B cell (primary cell): ENCODE results near the gene CMPK2. TPM values are rescaled to one million over a fixed set of nuclear protein-coding genes. Genes with fewer than 3 reads are reported as not detected.

ENCODE experiments used
- ATAC-seq: fragments of 200-7000 bp; cut with Tn5 transposase; one replicate; pipeline ENCODE4 v1.10.0; 2021; ENCODE audit warnings: low read depth, mild to moderate bottlenecking, moderate number of reproducible peaks, moderate library complexity
- CTCF ChIA-PET: fragments of 350-600 bp; sonication (Branson Sonifier 250); formaldehyde crosslinking; loops from one replicate; lab custom pipeline; 2021; ENCODE audit warnings: antibody characterized with exemption, inconsistent platforms; lab: Charles Lee
- POLR2A ChIA-PET: fragments of 350-600 bp; sonication (Branson Sonifier 250); formaldehyde crosslinking; loops from one replicate; lab custom pipeline; 2021; ENCODE audit warnings: antibody characterized with exemption; lab: Charles Lee
- DNase-seq: peaks from one replicate; pipeline ENCODE4 v3.0.0; 2013
- H2AFZ ChIP-seq: 2 replicates; pipeline ENCODE4 v1.6.1; 2012; ENCODE audit warnings: mild to moderate bottlenecking, low read depth, low read length; ENCODE audit not compliant: insufficient read depth, poor library complexity, severe bottlenecking
- H3K27ac ChIP-seq, 2 donors: 1 replicate in 1 of 2; 2 replicates in 1 of 2; pipeline ENCODE4 v1.5.1; 2012 to 2013; ENCODE audit warnings: low read length in 2 of 2, mild to moderate bottlenecking in 2 of 2, moderate library complexity in 1 of 2
- H3K27me3 ChIP-seq, 4 experiments: fragments of 200-600 bp in 1 of 4; sonication (generic) in 1 of 4; replicated peaks in 1 of 4; 1 replicate in 2 of 4; 2 replicates in 2 of 4; pipeline versions ENCODE4 v1.6.1 to v1.7.0; 2013 to 2016; ENCODE audit warnings: low read length in 3 of 4, mild to moderate bottlenecking in 2 of 4, mixed read lengths in 1 of 4, moderate library complexity in 1 of 4; ENCODE audit not compliant: insufficient read depth in 4 of 4, control insufficient read depth in 3 of 4; ENCODE audit errors: control extremely low read depth in 1 of 4
- H3K36me3 ChIP-seq, 2 experiments: replicated peaks in 1 of 2; 1 replicate in 1 of 2; 2 replicates in 1 of 2; pipeline versions ENCODE4 v1.6.1 to v1.7.1; 2013; ENCODE audit warnings: low read length in 1 of 2; ENCODE audit not compliant: insufficient read depth in 2 of 2, control insufficient read depth in 1 of 2; ENCODE audit errors: control extremely low read depth in 1 of 2, extremely low read depth in 1 of 2
- H3K4me1 ChIP-seq, 2 donors: fragments of 200-600 bp in 1 of 2; sonication (generic) in 1 of 2; 1 replicate in 1 of 2; 2 replicates in 1 of 2; pipeline versions ENCODE4 v1.5.1 to v1.6.1; 2013 to 2017; ENCODE audit warnings: low read length in 2 of 2; ENCODE audit not compliant: control insufficient read depth in 2 of 2, insufficient read depth in 2 of 2
- H3K4me2 ChIP-seq: replicated peaks from 2 replicates; pipeline ENCODE3; 2012; ENCODE audit warnings: mild to moderate bottlenecking, low read depth, low read length; ENCODE audit not compliant: poor library complexity, severe bottlenecking
- H3K4me3 ChIP-seq, 5 experiments: fragments of 200-600 bp in 1 of 5; sonication (generic) in 1 of 5; 1 replicate in 3 of 5; 2 replicates in 2 of 5; pipeline versions ENCODE4 v1.5.1 to v1.7.0; 2011 to 2016; ENCODE audit warnings: low read length in 4 of 5, mild to moderate bottlenecking in 4 of 5, low read depth in 2 of 5, control low read depth in 1 of 5, moderate library complexity in 1 of 5; ENCODE audit not compliant: insufficient read depth in 1 of 5; ENCODE audit errors: control extremely low read depth in 1 of 5, extremely low read depth in 1 of 5
- H3K79me2 ChIP-seq: fragments of 200-600 bp; sonication (generic); one replicate; pipeline ENCODE4 v1.6.0; 2016; ENCODE audit warnings: low read length; ENCODE audit not compliant: control insufficient read depth, insufficient read depth
- H3K9ac ChIP-seq: fragments of 200-600 bp; sonication (generic); 2 replicates; pipeline ENCODE4 v1.6.1; 2017; ENCODE audit warnings: mild to moderate bottlenecking, low read length, moderate library complexity
- H3K9me3 ChIP-seq, 3 donors: one replicate each; pipeline versions ENCODE4 v1.6.1 to v1.7.1; 2013; ENCODE audit warnings: low read length in 2 of 3; ENCODE audit not compliant: control insufficient read depth in 2 of 3, insufficient read depth in 1 of 3; ENCODE audit errors: control extremely low read depth in 1 of 3
- H4K20me1 ChIP-seq: 2 replicates; pipeline ENCODE4 v1.6.0; 2012; ENCODE audit warnings: mild to moderate bottlenecking, low read length; ENCODE audit not compliant: insufficient read depth, control insufficient read depth, poor library complexity, severe bottlenecking
- H3K27ac Mint-ChIP-seq: one replicate; pipeline ENCODE4 v1.8.0; 2021; ENCODE audit warnings: mixed read lengths
- H3K27me3 Mint-ChIP-seq: one replicate; pipeline ENCODE4 v1.8.0; 2021; ENCODE audit warnings: mixed read lengths
- H3K4me1 Mint-ChIP-seq: one replicate; pipeline ENCODE4 v1.8.0; 2021; ENCODE audit warnings: mixed read lengths
- H3K4me3 Mint-ChIP-seq: one replicate; pipeline ENCODE4 v1.8.0; 2021; ENCODE audit warnings: mixed read lengths
- H3K9me3 Mint-ChIP-seq: one replicate; pipeline ENCODE4 v1.8.0; 2022; ENCODE audit warnings: mixed read lengths; ENCODE audit not compliant: insufficient read depth
- CTCF ChIP-seq: fragments of 200-600 bp; IDR thresholded peaks from one replicate; pipeline ENCODE4 v1.8.0; 2022; ENCODE audit warnings: antibody characterized with exemption, mild to moderate bottlenecking
- EZH2 ChIP-seq: IDR thresholded peaks from 2 replicates; pipeline ENCODE4 v1.6.1; 2012; ENCODE audit warnings: borderline replicate concordance, low read depth, mild to moderate bottlenecking, moderate library complexity, low read length; ENCODE audit not compliant: insufficient read depth, poor library complexity, severe bottlenecking
- WGBS: methylation state at CpG from one replicate; pipeline ENCODE4 v1.1.5; 2013; ENCODE audit warnings: missing lambda C conversion rate; ENCODE audit not compliant: insufficient coverage; 5-methylcytosine and 5-hydroxymethylcytosine counted together
- intact Hi-C: fragments of 100-400 bp; cut with micrococcal nuclease; formaldehyde crosslinking; loops from one replicate; pipeline ENCODE4 v1.10.0; 2022
- polyA plus RNA-seq: library from polyadenylated mRNA; depleted of rRNA; stranded (reverse); fragments of >200 nt; gene quantifications from 2 replicates; pipeline ENCODE4 v1.2.3, GENCODE V29; 2012
- total RNA-seq, 2 donors: library from RNA; stranded (reverse); fragments of 120-200 nt in 1 of 2; gene quantifications; 1 replicate in 1 of 2; 2 replicates in 1 of 2; pipeline versions ENCODE4 v1.2.3 to v1.2.4, GENCODE V29; 2013 to 2022

The CMPK2 gene
- total and polyA plus RNA-seq, 2 donors (not counting 1 experiment from before 2014, with no cell fraction given): 1.2 to 2.9 TPM

DNA sequence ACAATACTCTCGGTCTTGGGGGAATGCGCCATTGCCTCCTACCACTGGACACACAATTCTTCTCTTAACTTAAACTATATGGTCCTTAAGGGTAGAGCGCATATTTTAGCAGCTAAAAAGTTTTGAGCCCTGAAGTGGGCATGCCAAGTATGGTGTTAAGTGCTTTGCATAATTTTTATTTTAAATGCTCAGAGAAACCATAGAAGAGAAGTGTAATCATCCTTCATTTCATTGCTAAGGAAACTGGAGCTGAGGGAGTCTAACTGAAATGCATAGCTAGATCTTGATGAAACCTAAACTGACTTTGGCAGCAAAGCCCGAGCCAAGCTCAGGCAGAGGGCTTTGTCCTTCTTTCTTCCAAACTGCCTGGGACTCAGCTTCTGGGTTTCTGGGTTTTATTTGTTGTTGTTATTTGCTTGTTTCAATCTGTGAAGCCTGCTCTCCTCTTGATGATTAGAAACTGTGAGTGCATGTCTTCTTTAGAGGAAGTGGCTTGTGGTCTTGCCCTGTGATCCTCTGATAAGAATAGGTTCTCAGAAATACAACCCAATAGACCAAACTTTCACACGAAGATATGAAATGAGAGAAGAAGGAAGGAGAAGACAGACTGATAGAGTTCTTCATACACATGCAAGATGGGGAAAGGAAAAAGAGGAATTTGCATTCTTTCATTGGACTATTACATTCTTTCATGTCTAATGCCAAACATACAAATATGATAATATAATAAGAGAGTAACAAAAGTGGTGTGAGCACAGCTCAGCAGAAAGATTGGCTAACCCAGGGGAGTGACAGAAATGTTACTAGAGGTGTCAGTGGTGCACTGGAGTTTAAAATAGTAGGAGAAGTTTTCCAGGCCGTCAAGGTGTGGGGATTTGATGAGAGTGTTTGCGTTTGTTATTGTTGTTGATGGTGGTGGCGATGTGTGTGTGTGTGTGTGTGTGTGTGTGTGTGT lies 44.0 kb upstream of the CMPK2 start:
- H3K36me3 ChIP-seq: no peaks in the 10 kb centered on the region
- H3K9me3 ChIP-seq: peaks cover 0 to 3% (median 0%) of the 10 kb centered on the region in 3 donors
- ChIA-PET CTCF (interaction anchor here (0.6 to 1.1 kb wide), 2 partner anchors 9 to 86 kb away, joined by 3 to 4 read pairs; no protein-coding TSS in a partner anchor), POLR2A (no interaction called here)
- H3K27ac Mint-ChIP-seq: peak overlapping the region; percentile 11
- H3K4me3 ChIP-seq: peak overlapping the region in 1 of 5 experiments; percentile 3
- H3K27ac ChIP-seq: peak overlapping the region in 1 of 2 donors; percentile 7
- 30% methylated on average over 3 of the region's 8 CpGs for WGBS
- H3K79me2 ChIP-seq: no peaks in the 10 kb centered on the region
- ATAC-seq: peak; percentile 76
- H3K4me3 Mint-ChIP-seq: peak overlapping the region; percentile 35
- no peaks in the 10 kb centered on the region for H4K20me1 ChIP-seq
- H3K4me2 ChIP-seq: peak overlapping the region; percentile 58
- peaks cover 0 to under 1% (median 0%) of the 10 kb centered on the region in 4 experiments for H3K27me3 ChIP-seq
- peaks cover 27% of the 10 kb centered on the region for H3K4me1 Mint-ChIP-seq
- H3K4me1 ChIP-seq: peaks cover 24 to 26% of the 10 kb centered on the region in 2 donors
- intact Hi-C loops: loop anchor here (10.0 kb wide), 1 partner anchor 1775 kb away; the partner anchor contains the start of gene ID2
- H3K9me3 Mint-ChIP-seq: no peaks in the 10 kb centered on the region
- H2AFZ ChIP-seq: peak overlapping the region; percentile 9
- DNase-seq: peak; percentile 58
- H3K27me3 Mint-ChIP-seq: no peaks in the 10 kb centered on the region
- H3K9ac ChIP-seq: peak overlapping the region; percentile 17
- TF ChIP-seq CTCF (no peak), EZH2 (no peak)

GRCh38 chr2:6908291-6908690 lies 42.6 kb upstream of the CMPK2 start:
- no peaks in the 10 kb centered on the region for H3K79me2 ChIP-seq
- ChIA-PET CTCF (interaction anchor here (1.2 to 3.0 kb wide), 2 partner anchors 8 to 12 kb away, joined by 5 to 17 read pairs; partner anchors contain the start of gene RNF144A), POLR2A (no interaction called here)
- TF ChIP-seq EZH2 (no peak), CTCF (no peak)
- no peaks in the 10 kb centered on the region for H3K36me3 ChIP-seq
- peaks cover 0 to 8% (median 0%) of the 10 kb centered on the region in 3 donors for H3K9me3 ChIP-seq
- H3K4me3 Mint-ChIP-seq: no peak overlapping the region
- no peak overlapping the region for H3K27ac ChIP-seq
- H3K27me3 ChIP-seq: no peaks in the 10 kb centered on the region
- no peak overlapping the region for H3K27ac Mint-ChIP-seq
- H3K4me2 ChIP-seq: no peak overlapping the region
- ATAC-seq: no peak
- no peak for DNase-seq
- H3K27me3 Mint-ChIP-seq: no peaks in the 10 kb centered on the region
- peaks cover 27% of the 10 kb centered on the region for H3K4me1 Mint-ChIP-seq
- no CpG with 5 or more reads among the region's 2 CpGs for WGBS
- H3K9me3 Mint-ChIP-seq: no peaks in the 10 kb centered on the region
- intact Hi-C loops: loop anchor here (10.0 kb wide), 1 partner anchor 1777 kb away; the partner anchor contains the start of gene ID2
- H3K4me3 ChIP-seq: no peak overlapping the region
- H3K9ac ChIP-seq: no peak overlapping the region
- H2AFZ ChIP-seq: no peak overlapping the region
- H3K4me1 ChIP-seq: peaks cover 24 to 26% of the 10 kb centered on the region in 2 donors
- H4K20me1 ChIP-seq: no peaks in the 10 kb centered on the region
